Gastrocnemius medialis (tissue), 4 donors: Measurements from ENCODE around the gene QPCT.

ENCODE experiments used
- CTCF ChIP-seq, 5 experiments: fragments of 450-650 bp in 3 of 5; fragments of 200-600 bp in 2 of 5; sonication (generic) in 2 of 5; IDR thresholded peaks in 4 of 5; conservative IDR thresholded peaks in 1 of 5; 1 replicate in 4 of 5; 2 replicates in 1 of 5; pipeline ENCODE4 v1.5.1; 2016 to 2019; ENCODE audit warnings: antibody characterized with exemption in 5 of 5, mild to moderate bottlenecking in 3 of 5, moderate library complexity in 3 of 5
- POLR2A ChIP-seq, 2 donors: fragments of 450-650 bp; IDR thresholded peaks; one replicate each; pipeline ENCODE4 v1.6.1; 2017; ENCODE audit warnings: antibody characterized with exemption in 2 of 2, mild to moderate bottlenecking in 2 of 2, moderate library complexity in 2 of 2

GRCh38 chr2:37418956-37419355, 74.5 kb downstream of the QPCT start:
- TF ChIP-seq CTCF (IDR thresholded peaks at IDR 0.05 in 4 of 5, conservative IDR thresholded peaks at IDR 0.05 in 1 of 5) (no peak), POLR2A (IDR thresholded peaks at IDR 0.05) (no peak)
